Measurements from ENCODE around the gene LIN37.

- TF ChIP-seq POLR2A (IDR thresholded peaks at IDR 0.05; ENCODE audit: low read depth, low read length) (no peak), CTCF (IDR thresholded peaks at IDR 0.05; ENCODE audit: extremely low read depth in 1 of 2, insufficient read depth in 1 of 2, low read depth in 1 of 2, low read length in 2 of 2) (no peak), MAX (IDR thresholded peaks at IDR 0.05; ENCODE audit: insufficient read depth, insufficient read length) (no peak), POLR2AphosphoS5 (IDR thresholded peaks at IDR 0.05; ENCODE audit: insufficient read depth, low read depth, low read length) (no peak)
Measured at GRCh38 chr19:35751839-35752745, 3.7 kb downstream of the LIN37 start.

Data from endothelial cell of umbilical vein (primary cell).